HepG2 (cell line): ENCODE results near the gene TTC32. TPM values are rescaled to one million over a fixed set of nuclear protein-coding genes. Genes with fewer than 3 reads are reported as not detected.
"Not testable (repeated sequence)": the region's sequence is repeated elsewhere in the genome, so short reads cannot be mapped to it uniquely, and the experiment has no call there.

Experiments used
- ATAC-seq: fragments of 200-7000 bp; cut with Tn5 transposase; 3 replicates; pipeline ENCODE4 v1.9.1; 2020; ENCODE audit warnings: mild to moderate bottlenecking, moderate library complexity
- BruUV-seq: library from RNA; stranded (reverse); fragments of 400-500 nt; replicated peaks from 2 replicates; lab custom pipeline; 2021; lab: Mats Ljungman, UMichigan
- CTCF ChIA-PET: fragments of 300-600 bp; formaldehyde crosslinking; extraction: SDS; loops from one replicate; lab custom pipeline; 2021; ENCODE audit warnings: low total read pairs, inconsistent platforms, low intra/inter-chr PET ratio; lab: Yijun Ruan, JAX
- POLR2A ChIA-PET: fragments of 350-600 bp; sonication (Branson Sonifier 250); formaldehyde crosslinking; loops from one replicate; lab custom pipeline; 2020; ENCODE audit warnings: antibody characterized with exemption, inconsistent platforms; lab: Yijun Ruan, JAX
- DNase-seq: peaks from one replicate; pipeline ENCODE4 v3.0.0-alpha.2; 2015; ENCODE audit warnings: low spot score
- FAIRE-seq: peaks from 3 replicates; lab custom pipeline; 2011; peaks lifted over from hg19 to GRCh38; lab: Jason Lieb, UNC
- H2AFZ ChIP-seq: one replicate; pipeline ENCODE4 v1.6.1; 2011; ENCODE audit warnings: low read length, inconsistent platforms
- H3K27ac ChIP-seq: fragments of 300-600 bp; 3 replicates; pipeline ENCODE4 v1.8.0; 2011; ENCODE audit warnings: mixed run types, mild to moderate bottlenecking, mixed read lengths, low read length, inconsistent platforms; ENCODE audit not compliant: insufficient read depth; ENCODE audit errors: extremely low read length
- H3K27me3 ChIP-seq, 2 experiments: fragments of 200-600 bp in 1 of 2; 2 replicates in 1 of 2; 3 replicates in 1 of 2; pipeline versions ENCODE4 v1.6.0 to v1.8.0; 2011; ENCODE audit warnings: low read length in 2 of 2, mild to moderate bottlenecking in 2 of 2, moderate library complexity in 2 of 2, inconsistent platforms in 1 of 2; ENCODE audit not compliant: insufficient read depth in 2 of 2, control insufficient read depth in 1 of 2
- H3K36me3 ChIP-seq, 2 experiments: fragments of 200-600 bp in 1 of 2; replicated peaks in 1 of 2; 2 replicates in 1 of 2; 3 replicates in 1 of 2; pipeline versions ENCODE4 v1.5.1 to v1.8.0; 2011; ENCODE audit warnings: low read length in 2 of 2, inconsistent platforms in 1 of 2; ENCODE audit not compliant: insufficient read depth in 2 of 2, control insufficient read depth in 1 of 2
- H3K4me1 ChIP-seq: 2 replicates; pipeline ENCODE4 v1.5.1; 2012; ENCODE audit warnings: low read length, inconsistent platforms; ENCODE audit not compliant: insufficient read depth
- H3K4me2 ChIP-seq: 2 replicates; pipeline ENCODE4 v1.6.0; 2011; ENCODE audit warnings: low read depth, low read length, inconsistent platforms
- H3K4me3 ChIP-seq, 3 experiments: fragments of 200-600 bp in 1 of 3; sonication (generic), shearing (Covaris generic) in 1 of 3; replicated peaks in 1 of 3; 2 replicates each; pipeline ENCODE4 v1.5.1; 2011 to 2016; ENCODE audit warnings: low read length in 3 of 3, inconsistent platforms in 2 of 3, low read depth in 2 of 3, mild to moderate bottlenecking in 2 of 3, control low read depth in 1 of 3, mixed read lengths in 1 of 3; ENCODE audit not compliant: insufficient read depth in 1 of 3
- H3K79me2 ChIP-seq: one replicate; pipeline ENCODE4 v1.6.1; 2011; ENCODE audit warnings: low read length, inconsistent platforms; ENCODE audit not compliant: insufficient read depth
- H3K9ac ChIP-seq: 2 replicates; pipeline ENCODE4 v1.6.0; 2011; ENCODE audit warnings: mild to moderate bottlenecking, low read depth, low read length, inconsistent platforms; ENCODE audit not compliant: insufficient read depth
- H3K9me3 ChIP-seq: 2 replicates; pipeline ENCODE4 v1.5.1; 2012; ENCODE audit warnings: mild to moderate bottlenecking, low read length
- H4K20me1 ChIP-seq: 2 replicates; pipeline ENCODE4 v1.6.0; 2011; ENCODE audit warnings: inconsistent platforms, mild to moderate bottlenecking, low read length, moderate library complexity; ENCODE audit not compliant: insufficient read depth
- ELF3 ChIP-seq: IDR thresholded peaks from 2 replicates; pipeline ENCODE4 v1.6.1; 2016; ENCODE audit warnings: missing genetic modification reagents, missing compliant biosample characterization
- MTA1 ChIP-seq: sonication (generic); formaldehyde crosslinking; IDR thresholded peaks from 2 replicates; pipeline ENCODE4 v1.4.0; 2020; ENCODE audit warnings: missing genetic modification reagents, mild to moderate bottlenecking, borderline replicate concordance
- NCOA5 ChIP-seq: sonication (generic); formaldehyde crosslinking; IDR thresholded peaks from 2 replicates; pipeline ENCODE4 v1.4.0; 2020; ENCODE audit warnings: missing genetic modification reagents
- ZBTB43 ChIP-seq: sonication (generic); formaldehyde crosslinking; conservative IDR thresholded peaks from 2 replicates; pipeline ENCODE4 v1.4.0; 2020; ENCODE audit warnings: missing genetic modification reagents
- ZNF879 ChIP-seq: sonication (generic); formaldehyde crosslinking; IDR thresholded peaks from 2 replicates; pipeline ENCODE4 v1.8.1; 2023; ENCODE audit warnings: missing genetic modification reagents
- WGBS: methylation state at CpG from one replicate; pipeline ENCODE4 v1.1.6; 2017; ENCODE audit warnings: low lambda C conversion rate; 5-methylcytosine and 5-hydroxymethylcytosine counted together
- in situ Hi-C: cut with HindIII; loops from 2 replicates; pipeline ENCODE4 v1.10.0; 2017; ENCODE audit warnings: low pct_unique_long_range_greater_than_20kb; ENCODE audit not compliant: extremely low pct_ligation_motif_present
- intact Hi-C: fragments of 100-400 bp; cut with micrococcal nuclease; formaldehyde crosslinking; loops from one replicate; pipeline ENCODE4 v1.10.0; 2022; ENCODE audit not compliant: unreplicated experiment
- polyA plus RNA-seq, 8 experiments: library from polyadenylated mRNA; depleted of rRNA in 3 of 8; stranded (reverse) in 7 of 8; unstranded in 1 of 8; fragments of >200 nt; fragmentation: Illumina TruSeq in 4 of 8; extraction: Trizol in 4 of 8; gene quantifications; 2 replicates each; pipeline versions ENCODE4 v1.2.1 to v1.2.3, GENCODE V29; 2011 to 2016; ENCODE audit warnings: low read depth in 4 of 8, missing spikeins in 1 of 8, mixed read lengths in 1 of 8; ENCODE audit not compliant: insufficient read depth in 1 of 8
- total RNA-seq, 5 experiments: library from RNA; depleted of rRNA; stranded (reverse); fragments of >200 nt; fragmentation: Illumina TruSeq; extraction: Trizol; gene quantifications; 2 replicates each; pipeline ENCODE4 v1.2.3, GENCODE V29; 2016; ENCODE audit warnings: low read depth in 1 of 5
- TF ChIP-seq, protein P1 (sequence below): sonication (generic); formaldehyde crosslinking; IDR thresholded peaks from 2 replicates; pipeline ENCODE4 v1.4.0; 2020; ENCODE audit warnings: missing genetic modification reagents
- TF ChIP-seq, protein P2 (sequence below): sonication (generic); formaldehyde crosslinking; IDR thresholded peaks from 2 replicates; pipeline ENCODE4 v1.8.0; 2022; ENCODE audit warnings: mild to moderate bottlenecking, missing genetic modification reagents, borderline replicate concordance
- TF ChIP-seq, protein P3 (sequence below): sonication (generic); formaldehyde crosslinking; IDR thresholded peaks from 2 replicates; pipeline ENCODE4 v1.5.1; 2020; ENCODE audit warnings: mild to moderate bottlenecking, moderate library complexity, missing genetic modification reagents

The TTC32 gene
- total and polyA plus RNA-seq, 2 of the 13 experiments (the other 11 are each of a cell fraction or from before 2014, with no cell fraction given), result 21.6 to 38.3 TPM

GRCh38 chr2:19881221-19881907 is 20.4 kb downstream of the TTC32 start (continued):
- TF ChIP-seq, protein P1, sequence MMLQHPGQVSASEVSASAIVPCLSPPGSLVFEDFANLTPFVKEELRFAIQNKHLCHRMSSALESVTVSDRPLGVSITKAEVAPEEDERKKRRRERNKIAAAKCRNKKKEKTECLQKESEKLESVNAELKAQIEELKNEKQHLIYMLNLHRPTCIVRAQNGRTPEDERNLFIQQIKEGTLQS (CRISPR knock-in tag), result no peak
- no peak for TF ChIP-seq ZBTB43 (CRISPR knock-in tag)

DNA sequence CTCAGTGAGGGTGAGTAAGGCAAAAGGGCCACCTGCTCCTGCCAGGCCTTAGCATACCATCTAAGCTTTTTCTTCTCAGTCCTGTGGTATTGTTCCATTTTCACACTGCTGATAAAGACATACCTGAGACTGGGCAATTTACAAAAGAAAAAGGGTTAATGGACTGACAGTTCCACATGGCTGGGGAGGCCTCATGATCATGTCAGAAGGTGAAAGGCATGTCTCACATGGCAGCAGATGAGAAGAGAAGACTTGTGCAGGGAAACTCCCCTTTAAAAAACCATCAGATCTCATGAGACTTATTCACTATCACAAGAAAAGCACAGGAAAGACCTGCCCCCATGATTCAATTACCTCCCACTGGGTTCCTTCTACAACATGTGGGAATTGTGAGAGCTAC is 21.6 kb downstream of the TTC32 start:
- H3K9ac ChIP-seq, H3K4me2 ChIP-seq, H3K36me3 ChIP-seq, H3K4me3 ChIP-seq, H2AFZ ChIP-seq, in situ Hi-C loops, H3K27ac ChIP-seq, POLR2A ChIA-PET, H3K4me1 ChIP-seq, ATAC-seq, H3K9me3 ChIP-seq, DNase-seq, CTCF ChIA-PET, FAIRE-seq, H3K79me2 ChIP-seq, H4K20me1 ChIP-seq, BruUV-seq, intact Hi-C loops, H3K27me3 ChIP-seq: not testable (repeated sequence)

- no peaks in the 10 kb centered on the region for H4K20me1 ChIP-seq
- CTCF ChIA-PET, result no interaction called here
- intact Hi-C loops, result no loop called here
- TF ChIP-seq, protein P2, sequence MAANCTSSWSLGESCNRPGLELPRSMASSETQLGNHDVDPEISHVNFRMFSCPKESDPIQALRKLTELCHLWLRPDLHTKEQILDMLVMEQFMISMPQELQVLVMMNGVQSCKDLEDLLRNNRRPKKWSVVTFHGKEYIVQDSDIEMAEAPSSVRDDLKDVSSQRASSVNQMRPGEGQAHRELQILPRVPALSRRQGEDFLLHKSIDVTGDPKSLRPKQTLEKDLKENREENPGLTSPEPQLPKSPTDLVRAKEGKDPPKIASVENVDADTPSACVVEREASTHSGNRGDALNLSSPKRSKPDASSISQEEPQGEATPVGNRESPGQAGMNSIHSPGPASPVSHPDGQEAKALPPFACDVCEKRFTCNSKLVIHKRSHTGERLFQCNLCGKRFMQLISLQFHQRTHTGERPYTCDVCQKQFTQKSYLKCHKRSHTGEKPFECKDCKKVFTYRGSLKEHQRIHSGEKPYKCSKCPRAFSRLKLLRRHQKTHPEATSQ, result no peak
- TF ChIP-seq ZNF879 (CRISPR knock-in tag) (no peak), ELF3 (CRISPR knock-in tag) (no peak), MTA1 (CRISPR knock-in tag) (no peak), NCOA5 (no peak)
- TF ChIP-seq, protein P3, sequence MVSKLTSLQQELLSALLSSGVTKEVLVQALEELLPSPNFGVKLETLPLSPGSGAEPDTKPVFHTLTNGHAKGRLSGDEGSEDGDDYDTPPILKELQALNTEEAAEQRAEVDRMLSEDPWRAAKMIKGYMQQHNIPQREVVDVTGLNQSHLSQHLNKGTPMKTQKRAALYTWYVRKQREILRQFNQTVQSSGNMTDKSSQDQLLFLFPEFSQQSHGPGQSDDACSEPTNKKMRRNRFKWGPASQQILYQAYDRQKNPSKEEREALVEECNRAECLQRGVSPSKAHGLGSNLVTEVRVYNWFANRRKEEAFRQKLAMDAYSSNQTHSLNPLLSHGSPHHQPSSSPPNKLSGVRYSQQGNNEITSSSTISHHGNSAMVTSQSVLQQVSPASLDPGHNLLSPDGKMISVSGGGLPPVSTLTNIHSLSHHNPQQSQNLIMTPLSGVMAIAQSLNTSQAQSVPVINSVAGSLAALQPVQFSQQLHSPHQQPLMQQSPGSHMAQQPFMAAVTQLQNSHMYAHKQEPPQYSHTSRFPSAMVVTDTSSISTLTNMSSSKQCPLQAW, result no peak
Observed at GRCh38 chr2:19879120-19879519, 22.7 kb downstream of the TTC32 start.

More at GRCh38 chr2:19879120-19879519, 22.7 kb downstream of the TTC32 start:
- WGBS, result 36% methylated on average over 3 of the region's 3 CpGs
- Histone ChIP-seq H3K9ac (no peak overlapping the region), H3K4me2 (no peak overlapping the region), H3K4me1 (no peaks in the 10 kb centered on the region), H3K27ac (no peak overlapping the region), H3K36me3 (no peaks in the 10 kb centered on the region), H3K79me2 (no peaks in the 10 kb centered on the region), H3K27me3 (no peaks in the 10 kb centered on the region), H3K4me3 (no peak overlapping the region), H2AFZ (no peak overlapping the region), H3K9me3 (no peaks in the 10 kb centered on the region)
- FAIRE-seq (no peak), ATAC-seq (no peak), DNase-seq (no peak)
- POLR2A ChIA-PET, result no interaction called here
- BruUV-seq, result no TSS peak
- in situ Hi-C loops, result no loop called here
